Smooth muscle cell of the coronary artery (primary cell): ENCODE results near the gene MRPL11. TPM values are rescaled to one million over a fixed set of nuclear protein-coding genes. Genes with fewer than 3 reads are reported as not detected.

Experiments used
- total RNA-seq: library from RNA; depleted of rRNA; stranded (reverse); fragments of >200 nt; gene quantifications from 2 replicates; pipeline ENCODE4 v1.2.3, GENCODE V29; 2014; ENCODE audit warnings: low replicate concordance

MRPL11 gene
- total RNA-seq: 20.7 and 38.6 TPM in 2 replicates

DNA sequence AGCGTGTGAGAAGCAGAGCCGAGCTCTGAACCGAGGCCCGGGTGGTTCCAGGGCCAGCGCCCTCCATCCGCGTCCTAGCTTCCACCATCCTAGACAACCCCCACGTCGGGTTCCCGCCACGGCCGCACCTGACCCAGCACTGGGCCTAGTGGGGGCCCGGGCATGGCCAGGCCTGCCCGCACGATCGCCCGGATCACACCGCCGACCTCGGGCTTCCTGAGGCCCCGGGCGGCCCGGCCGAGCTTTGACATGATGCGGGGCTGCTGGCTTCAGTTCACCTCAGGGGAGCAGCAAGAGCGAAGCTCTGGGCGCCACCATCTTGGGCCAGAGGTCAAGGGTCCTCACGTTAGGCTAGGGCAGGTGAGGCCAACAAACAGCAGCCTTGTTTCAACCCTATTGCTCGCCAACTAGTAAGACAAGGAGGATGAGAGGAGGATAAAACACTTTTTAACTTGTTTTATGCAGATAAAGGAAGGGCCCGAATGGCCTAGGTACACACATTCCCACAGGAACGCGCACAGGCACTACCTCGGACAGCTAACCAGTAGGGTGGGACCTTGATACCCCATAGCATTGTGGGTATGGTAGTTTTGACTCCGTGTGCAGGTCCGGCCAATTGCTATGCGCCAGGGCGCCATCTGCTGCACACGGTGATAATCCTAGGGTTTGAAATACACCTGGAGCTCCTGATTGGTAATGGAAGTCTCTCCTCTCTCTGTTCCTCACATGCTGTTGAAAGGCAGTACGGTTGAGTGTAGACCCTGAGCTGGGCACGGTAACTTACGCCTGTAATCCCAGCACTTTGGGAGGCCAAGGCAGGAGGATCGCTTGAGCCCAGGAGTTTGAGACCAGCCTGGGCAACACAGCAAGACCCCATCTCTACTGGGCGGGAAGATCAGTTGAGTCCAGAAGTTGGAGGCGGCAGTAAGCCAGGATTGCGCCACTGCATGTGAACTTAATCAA, at the start of gene MRPL11:
MRPL11 (minus strand) TSS at position 345 of the 963 bp plus-strand sequence; CDS start at position 251, 94 bp downstream.

DNA sequence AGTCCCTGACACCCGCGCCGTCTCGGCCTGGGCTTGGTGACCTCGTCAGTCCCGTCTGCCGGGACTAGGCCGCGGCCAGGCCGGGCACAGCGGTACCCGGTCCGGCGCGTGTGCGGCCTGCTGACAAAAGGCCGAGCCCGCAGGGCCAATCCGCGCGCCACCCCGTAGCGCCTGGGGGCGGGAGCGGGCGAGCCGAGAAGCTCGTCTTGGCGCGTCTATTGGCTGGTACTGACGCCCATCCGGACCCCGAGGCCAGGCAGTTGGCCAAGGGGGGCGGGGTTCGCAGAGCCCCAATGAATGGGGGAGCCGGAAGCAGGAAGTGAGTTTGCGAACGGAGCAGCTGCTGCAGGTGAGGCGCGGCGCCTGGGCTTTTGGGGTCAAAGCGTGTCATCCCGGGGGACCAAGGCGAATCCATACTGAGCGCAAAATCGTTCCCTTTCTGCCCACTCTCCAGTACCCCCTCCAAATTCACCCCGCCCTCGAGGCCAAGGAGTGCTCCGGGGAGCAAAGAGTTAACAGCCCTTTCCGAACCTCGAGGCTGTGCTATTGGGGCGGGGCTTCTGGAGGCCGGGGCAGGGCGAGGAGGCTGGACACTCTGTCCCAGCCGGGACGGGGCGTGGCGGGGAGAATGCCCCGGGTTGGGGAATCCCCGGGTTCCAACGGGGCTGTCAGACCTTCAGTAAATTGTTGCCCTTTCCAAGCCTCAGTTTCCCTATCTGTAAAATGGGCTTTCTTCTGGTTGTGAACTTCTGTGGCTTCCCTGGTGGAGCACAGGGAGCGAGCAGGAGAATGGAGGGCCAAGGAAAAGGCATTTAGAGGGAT, 41.7 kb upstream of the MRPL11 start, which contains the start of gene DPP3:
DPP3 (plus strand) TSS at position 318 of the 822 bp plus-strand sequence. CDS start 1,767 bp downstream, outside the sequence.

DNA sequence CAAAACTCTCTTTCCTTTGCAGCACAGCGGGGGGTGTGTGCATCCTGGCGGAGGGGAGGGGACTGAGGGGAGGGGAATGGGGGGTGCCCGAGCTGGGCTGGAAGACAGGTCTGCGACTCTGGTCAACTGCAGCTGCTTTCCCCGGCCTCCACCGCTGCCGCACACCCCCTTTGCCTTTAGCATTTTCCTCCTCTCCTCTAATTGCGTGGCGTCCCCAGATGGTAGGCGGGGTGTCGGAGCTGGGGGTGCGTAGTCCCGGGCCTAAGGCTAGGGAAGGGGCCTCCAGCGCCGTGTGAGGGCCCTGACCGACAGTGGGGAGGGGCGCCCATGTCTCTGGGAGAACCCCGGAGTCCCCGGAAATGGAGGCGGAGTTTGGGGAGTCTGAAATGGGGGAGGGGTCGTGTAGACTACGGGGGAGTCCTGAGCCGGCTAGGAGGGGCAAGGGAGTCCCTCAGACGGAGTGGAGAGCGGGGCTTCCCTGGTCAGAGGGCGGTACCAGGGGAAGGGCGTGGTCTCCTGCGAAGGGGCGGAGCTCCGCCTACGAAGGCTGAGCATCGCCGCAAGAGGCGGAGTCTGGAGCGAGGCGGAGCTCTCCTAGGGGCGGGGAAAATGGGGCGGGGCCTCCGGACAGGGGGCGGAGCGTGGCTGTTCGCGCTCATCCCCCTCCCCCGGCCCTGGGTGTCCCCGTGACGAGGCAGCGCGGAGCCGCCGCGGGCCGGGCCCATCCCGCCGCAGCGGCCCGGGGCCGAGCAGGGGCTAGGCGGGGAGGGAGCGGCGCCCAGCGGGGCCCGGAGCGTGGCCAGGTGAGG, 27.8 kb upstream of the MRPL11 start, which contains the start of gene PELI3:
PELI3 (plus strand) TSS at position 681 of the 809 bp plus-strand sequence. CDS start 1,224 bp downstream, outside the sequence.

DNA sequence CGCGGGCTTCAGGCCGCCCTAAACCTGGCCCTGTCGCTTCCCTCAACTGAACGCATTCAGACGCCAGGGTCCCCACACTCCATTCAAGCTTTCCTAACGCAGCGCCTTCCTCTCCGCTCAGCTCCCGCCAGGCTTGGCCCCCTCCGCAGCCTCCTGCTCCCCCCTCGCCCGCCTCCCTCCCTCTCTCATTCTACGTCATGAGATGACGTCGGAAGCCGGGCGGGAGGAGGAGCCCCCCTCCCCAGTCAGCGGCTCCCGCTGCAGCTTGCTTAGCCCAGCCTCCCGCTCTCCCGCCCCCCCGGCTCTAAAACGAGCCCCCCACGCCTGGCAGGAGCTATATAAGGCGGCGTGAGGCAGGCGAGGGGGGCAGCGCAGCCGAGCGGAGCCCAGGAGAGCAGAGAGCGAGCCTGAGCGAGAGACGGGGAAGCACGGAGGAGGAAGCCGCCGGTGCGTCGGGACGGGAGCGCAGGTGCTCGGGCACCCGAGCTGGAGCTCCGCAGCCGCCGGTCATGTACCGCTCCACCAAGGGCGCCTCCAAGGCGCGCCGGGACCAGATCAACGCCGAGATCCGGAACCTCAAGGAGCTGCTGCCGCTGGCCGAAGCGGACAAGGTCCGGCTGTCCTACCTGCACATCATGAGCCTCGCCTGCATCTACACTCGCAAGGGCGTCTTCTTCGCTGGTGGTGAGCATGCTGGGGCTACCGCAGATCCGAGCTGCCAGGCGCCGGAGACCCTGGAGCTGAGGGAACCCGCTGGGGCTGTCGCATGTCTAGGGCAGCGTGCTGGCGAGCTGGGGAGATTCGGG, 17.8 kb downstream of the MRPL11 start, which contains the start of gene NPAS4:
NPAS4 (plus strand) TSS at position 365 of the 806 bp plus-strand sequence; CDS start at position 510, 145 bp downstream.

Other genes with a start within 250 kb of the MRPL11 start
- 16.4 TPM in 2 replicates for gene KLC2, start 181.1 kb downstream of the MRPL11 start, total RNA-seq
- 53.5 and 63.5 TPM in 2 replicates for gene RAB1B, start 170.2 kb downstream of the MRPL11 start, total RNA-seq
- 0.45 TPM in 1 of 2 replicates, not detected in the other for gene CNIH2, start 160.7 kb downstream of the MRPL11 start, total RNA-seq
- gene YIF1A, start 149.7 kb downstream of the MRPL11 start, total RNA-seq: 199 and 284 TPM in 2 replicates
- 0.08 and 0.23 TPM in 2 replicates for gene TMEM151A, start 147.0 kb downstream of the MRPL11 start, total RNA-seq
- 2.6 and 108 TPM in 2 replicates for gene CD248, start 121.8 kb downstream of the MRPL11 start, total RNA-seq
- gene RIN1, start 102.4 kb downstream of the MRPL11 start, total RNA-seq: 6.8 and 9.7 TPM in 2 replicates
- gene BRMS1, start 93.7 kb downstream of the MRPL11 start, total RNA-seq: 45.7 and 53.4 TPM in 2 replicates
- 23.0 and 36.9 TPM in 2 replicates for gene B4GAT1, start 91.2 kb downstream of the MRPL11 start, total RNA-seq
- 0.08 TPM in 1 of 2 replicates, not detected in the other for gene SLC29A2, start 67.1 kb downstream of the MRPL11 start, total RNA-seq
- not detected in 2 replicates for gene NPAS4, start 17.8 kb downstream of the MRPL11 start, total RNA-seq
- 8.8 and 20.0 TPM in 2 replicates for gene PELI3, start 28.1 kb upstream of the MRPL11 start, total RNA-seq
- gene DPP3, start 41.6 kb upstream of the MRPL11 start, total RNA-seq: 28.5 and 67.1 TPM in 2 replicates
- 18.4 and 27.6 TPM in 2 replicates for gene BBS1, start 71.8 kb upstream of the MRPL11 start, total RNA-seq
- gene ZDHHC24, start 107.2 kb upstream of the MRPL11 start, total RNA-seq: 6.8 and 9.9 TPM in 2 replicates
- under 0.01 and 0.12 TPM in 2 replicates for gene ACTN3, start 108.1 kb upstream of the MRPL11 start, total RNA-seq
- gene CTSF, start 129.8 kb upstream of the MRPL11 start, total RNA-seq: 11.3 and 50.3 TPM in 2 replicates
- 0.12 and 0.15 TPM in 2 replicates for gene CCDC87, start 154.2 kb upstream of the MRPL11 start, total RNA-seq
- 51.4 and 62.0 TPM in 2 replicates for gene CCS, start 154.3 kb upstream of the MRPL11 start, total RNA-seq
- 18.3 and 25.0 TPM in 2 replicates for gene RBM14, start 177.8 kb upstream of the MRPL11 start, total RNA-seq
- 127 and 133 TPM in 2 replicates for gene RBM4, start 199.9 kb upstream of the MRPL11 start, total RNA-seq
- gene RBM4B, start 239.0 kb upstream of the MRPL11 start, total RNA-seq: 19.8 and 35.5 TPM in 2 replicates